Activated CD4-positive, alpha-beta T cell treated with anti-CD3 and anti-CD28 coated beads for 36 hours (primary cell): ENCODE data around the gene DGCR8. TPM values are rescaled to one million over a fixed set of nuclear protein-coding genes. Genes with fewer than 3 reads are reported as not detected.
"Not testable (repeated sequence)": the region's sequence is repeated elsewhere in the genome, so short reads cannot be mapped to it uniquely, and the experiment has no call there.

Experiments used
- ATAC-seq: fragments of 200-7000 bp; cut with Tn5 transposase; one replicate; pipeline ENCODE4 v1.10.0; 2021; ENCODE audit warnings: mild to moderate bottlenecking, moderate library complexity
- CTCF ChIA-PET: fragments of 350-600 bp; sonication (Branson Sonifier 250); formaldehyde crosslinking; loops from one replicate; lab custom pipeline; 2021; ENCODE audit warnings: antibody characterized with exemption; lab: Charles Lee
- POLR2A ChIA-PET: fragments of 350-600 bp; sonication (Branson Sonifier 250); formaldehyde crosslinking; loops from one replicate; lab custom pipeline; 2021; ENCODE audit warnings: antibody characterized with exemption, inconsistent platforms; lab: Charles Lee
- DNase-seq: peaks from one replicate; pipeline ENCODE4 v3.0.0-alpha.2; 2020
- H3K27ac Mint-ChIP-seq: one replicate; pipeline ENCODE4 v1.8.0; 2021; ENCODE audit warnings: mixed read lengths
- H3K27me3 Mint-ChIP-seq: one replicate; pipeline ENCODE4 v1.8.0; 2021; ENCODE audit warnings: mixed read lengths
- H3K36me3 Mint-ChIP-seq: one replicate; pipeline ENCODE4 v1.8.0; 2021; ENCODE audit warnings: low read depth, mixed read lengths
- H3K4me1 Mint-ChIP-seq: one replicate; pipeline ENCODE4 v1.8.0; 2021; ENCODE audit warnings: mixed read lengths
- H3K4me3 Mint-ChIP-seq: one replicate; pipeline ENCODE4 v1.8.0; 2021; ENCODE audit warnings: mild to moderate bottlenecking, moderate library complexity, mixed read lengths
- H3K9me3 Mint-ChIP-seq: one replicate; pipeline ENCODE4 v1.8.0; 2021; ENCODE audit warnings: low read depth, mixed read lengths
- intact Hi-C, 2 experiments: fragments of 100-400 bp; cut with DNase I in 1 of 2; cut with micrococcal nuclease in 1 of 2; formaldehyde crosslinking; loops; one replicate each; pipeline versions ENCODE4 v1.14.2 to v1.15.1; 2022 to 2024; cut with DNase I, micrococcal nuclease
- total RNA-seq, 2 experiments: library from RNA; stranded (reverse); gene quantifications; one replicate each; pipeline ENCODE4 v1.2.3, GENCODE V29; 2021

The DGCR8 gene
- total RNA-seq, 2 experiments from 2014 or later = 31.8 to 32.3 TPM

GRCh38 chr22:20062766-20063083, 17.3 kb upstream of the DGCR8 start:
- Mint-ChIP-seq H3K4me1 (no peaks in the 10 kb centered on the region), H3K27me3 (no peaks in the 10 kb centered on the region), H3K36me3 (peaks cover 4% of the 10 kb centered on the region), H3K4me3 (no peak overlapping the region), H3K27ac (no peak overlapping the region), H3K9me3 (no peaks in the 10 kb centered on the region)
- DNase-seq = no peak
- ChIA-PET CTCF (no interaction called here), POLR2A (no interaction called here)
- intact Hi-C loops = no loop called here
- ATAC-seq = no peak

DNA sequence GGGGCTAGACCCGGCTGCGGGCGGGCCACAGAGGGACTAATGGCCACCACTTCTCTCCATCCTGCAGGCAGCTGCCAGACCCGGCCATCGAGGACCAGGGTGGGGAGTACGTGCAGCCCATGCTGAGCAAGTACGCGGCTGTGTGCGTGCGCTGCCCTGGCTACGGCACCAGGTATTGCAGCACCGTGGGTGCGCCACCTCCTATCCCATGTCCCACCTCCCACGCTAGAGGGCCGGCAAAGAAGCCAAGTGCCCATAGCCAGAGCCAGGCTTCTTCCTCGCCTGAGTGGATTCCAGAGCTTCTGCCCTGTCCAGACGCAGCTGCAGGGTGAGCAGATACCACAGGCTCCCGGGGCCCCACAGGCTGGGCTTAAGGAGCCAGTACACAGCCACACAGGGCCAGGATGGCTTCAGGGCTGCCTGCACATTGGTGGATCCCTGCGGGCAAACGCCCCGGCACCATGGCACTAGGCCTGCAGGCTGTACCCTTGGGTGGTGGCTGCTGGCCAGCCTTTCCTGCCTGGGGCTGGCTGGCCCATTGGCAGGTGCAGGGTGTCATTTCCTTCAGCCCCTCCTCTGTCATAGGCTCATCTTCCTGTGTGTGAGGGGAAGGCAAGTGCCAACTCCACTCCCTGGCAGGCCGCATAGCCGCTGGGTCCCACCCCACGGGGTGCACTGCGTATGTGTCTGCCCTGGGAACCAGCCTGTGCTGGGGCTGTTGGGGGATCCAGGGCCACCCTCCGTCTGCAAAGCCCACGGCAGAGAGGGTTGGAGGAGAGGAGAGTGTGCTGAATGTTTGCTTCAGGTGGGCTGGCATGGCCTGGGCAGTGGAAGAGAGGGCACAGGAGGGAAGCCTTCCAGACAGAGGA, 16.5 kb upstream of the DGCR8 start:
- Mint-ChIP-seq H3K4me3 (no peak overlapping the region), H3K27ac (no peak overlapping the region), H3K27me3 (no peaks in the 10 kb centered on the region), H3K4me1 (no peaks in the 10 kb centered on the region), H3K9me3 (no peaks in the 10 kb centered on the region), H3K36me3 (no peaks in the 10 kb centered on the region)
- ATAC-seq (no peak), DNase-seq (no peak)
- POLR2A ChIA-PET = no interaction called here
- CTCF ChIA-PET = no interaction called here
- intact Hi-C loops = no loop called here

- intact Hi-C loops = no loop called here
- no peak for DNase-seq
- H3K27ac Mint-ChIP-seq = no peak overlapping the region
- POLR2A ChIA-PET = no interaction called here
- CTCF ChIA-PET = interaction anchor here (0.7 kb wide), 1 partner anchor 42 kb away, joined by 3 read pairs; no protein-coding TSS in a partner anchor
- H3K4me1 Mint-ChIP-seq = no peaks in the 10 kb centered on the region
- no peak for ATAC-seq
- H3K36me3 Mint-ChIP-seq = no peaks in the 10 kb centered on the region
- no peaks in the 10 kb centered on the region for H3K27me3 Mint-ChIP-seq
- H3K9me3 Mint-ChIP-seq = no peaks in the 10 kb centered on the region
- no peak overlapping the region for H3K4me3 Mint-ChIP-seq
These were observed 15.9 kb upstream of the DGCR8 start for GRCh38 chr22:20064140-20064480.

GRCh38 chr22:20064545-20065262, 15.3 kb upstream of the DGCR8 start:
- H3K36me3 Mint-ChIP-seq = no peaks in the 10 kb centered on the region
- CTCF ChIA-PET = interaction anchor here (0.7 kb wide), 1 partner anchor 43 kb away, joined by 3 read pairs; no protein-coding TSS in a partner anchor
- intact Hi-C loops = no loop called here
- DNase-seq (no peak), ATAC-seq (no peak)
- POLR2A ChIA-PET = no interaction called here
- H3K4me3 Mint-ChIP-seq = no peak overlapping the region
- no peak overlapping the region for H3K27ac Mint-ChIP-seq
- no peaks in the 10 kb centered on the region for H3K4me1 Mint-ChIP-seq
- H3K27me3 Mint-ChIP-seq = no peaks in the 10 kb centered on the region
- H3K9me3 Mint-ChIP-seq = no peaks in the 10 kb centered on the region

DNA sequence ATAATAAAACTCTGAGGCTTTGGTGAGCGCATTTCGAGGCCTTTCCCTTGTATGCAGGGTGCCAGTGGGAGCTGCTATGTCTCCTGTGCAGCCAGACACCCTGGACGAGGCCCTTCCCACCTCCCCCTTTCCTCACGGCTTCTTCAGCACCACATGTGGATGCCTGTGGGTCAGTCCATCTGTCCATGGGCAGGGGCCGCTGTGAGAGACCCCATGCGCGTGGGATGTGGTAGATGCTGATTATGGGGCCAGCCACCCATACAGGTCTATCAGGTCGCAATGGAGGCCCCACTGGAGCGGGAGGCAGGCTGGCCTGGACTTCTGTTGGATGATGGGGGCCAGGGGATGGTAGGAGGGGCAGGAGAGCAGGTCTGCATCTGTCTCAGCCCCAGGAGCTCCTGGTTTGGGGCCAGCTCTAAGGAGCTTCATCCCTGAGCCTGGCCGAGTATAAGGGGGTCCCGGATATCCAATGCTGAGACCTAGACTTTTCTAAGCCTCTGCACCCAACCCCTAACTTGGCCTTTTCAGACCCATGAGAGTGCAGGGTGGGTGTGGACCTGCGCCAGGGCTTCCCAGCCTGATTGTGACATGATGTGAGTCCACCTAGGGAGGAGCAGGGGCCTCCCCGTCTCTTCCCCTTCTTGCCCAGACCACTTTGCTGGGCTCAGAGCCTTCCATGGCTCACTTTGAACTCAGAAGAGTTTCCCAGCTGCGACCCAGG, 14.0 kb upstream of the DGCR8 start:
- ATAC-seq = no peak
- intact Hi-C loops = no loop called here
- no peak overlapping the region for H3K4me3 Mint-ChIP-seq
- no peaks in the 10 kb centered on the region for H3K9me3 Mint-ChIP-seq
- no peaks in the 10 kb centered on the region for H3K36me3 Mint-ChIP-seq
- no peak overlapping the region for H3K27ac Mint-ChIP-seq
- POLR2A ChIA-PET = no interaction called here
- CTCF ChIA-PET = interaction anchor here (0.6 kb wide), 1 partner anchor 100 kb away, joined by 3 read pairs; no protein-coding TSS in a partner anchor
- DNase-seq = no peak
- H3K27me3 Mint-ChIP-seq = no peaks in the 10 kb centered on the region
- no peaks in the 10 kb centered on the region for H3K4me1 Mint-ChIP-seq

- Mint-ChIP-seq H3K36me3 (no peaks in the 10 kb centered on the region), H3K4me3 (no peak overlapping the region), H3K9me3 (no peaks in the 10 kb centered on the region), H3K4me1 (no peaks in the 10 kb centered on the region), H3K27ac (no peak overlapping the region), H3K27me3 (no peaks in the 10 kb centered on the region)
- no peak for DNase-seq
- intact Hi-C loops = no loop called here
- no peak for ATAC-seq
- ChIA-PET CTCF (interaction anchor here (1.0 kb wide), 1 partner anchor 52 kb away, joined by 3 read pairs; no protein-coding TSS in a partner anchor), POLR2A (no interaction called here)
These were observed 13.2 kb upstream of the DGCR8 start for GRCh38 chr22:20066617-20067383.

DNA sequence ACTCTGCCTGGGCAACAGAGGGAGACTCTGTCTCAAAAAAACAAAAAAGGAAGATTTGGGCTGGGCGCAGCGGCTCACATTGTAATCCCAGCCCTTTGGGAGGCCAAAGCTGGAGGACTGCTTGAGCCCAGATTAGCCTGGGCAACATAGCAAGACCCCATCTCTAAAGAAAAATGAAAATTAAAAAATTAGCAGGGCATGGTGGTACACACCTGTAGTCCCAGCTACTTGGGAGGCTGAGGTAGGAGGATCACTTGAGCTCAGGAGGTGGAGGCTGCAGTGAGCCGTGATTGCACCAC, 12.7 kb upstream of the DGCR8 start:
- intact Hi-C loops, H3K36me3 Mint-ChIP-seq, H3K9me3 Mint-ChIP-seq, H3K4me1 Mint-ChIP-seq, DNase-seq, H3K4me3 Mint-ChIP-seq, ATAC-seq, POLR2A ChIA-PET, H3K27me3 Mint-ChIP-seq, H3K27ac Mint-ChIP-seq: not testable (repeated sequence)
- CTCF ChIA-PET = interaction anchor here (0.7 to 1.0 kb wide), 2 partner anchors 44 to 53 kb away, joined by 3 to 4 read pairs; no protein-coding TSS in a partner anchor

- Mint-ChIP-seq H3K4me3 (no peak overlapping the region), H3K36me3 (no peaks in the 10 kb centered on the region), H3K27ac (no peak overlapping the region), H3K27me3 (no peaks in the 10 kb centered on the region), H3K9me3 (no peaks in the 10 kb centered on the region), H3K4me1 (no peaks in the 10 kb centered on the region)
- POLR2A ChIA-PET = no interaction called here
- CTCF ChIA-PET = interaction anchor here (0.7 to 1.0 kb wide), 2 partner anchors 25 to 155 kb away, joined by 3 read pairs; no protein-coding TSS in a partner anchor
- no peak for ATAC-seq
- intact Hi-C loops = no loop called here
- no peak for DNase-seq
These were observed 11.4 kb upstream of the DGCR8 start for GRCh38 chr22:20068640-20069039.

DNA sequence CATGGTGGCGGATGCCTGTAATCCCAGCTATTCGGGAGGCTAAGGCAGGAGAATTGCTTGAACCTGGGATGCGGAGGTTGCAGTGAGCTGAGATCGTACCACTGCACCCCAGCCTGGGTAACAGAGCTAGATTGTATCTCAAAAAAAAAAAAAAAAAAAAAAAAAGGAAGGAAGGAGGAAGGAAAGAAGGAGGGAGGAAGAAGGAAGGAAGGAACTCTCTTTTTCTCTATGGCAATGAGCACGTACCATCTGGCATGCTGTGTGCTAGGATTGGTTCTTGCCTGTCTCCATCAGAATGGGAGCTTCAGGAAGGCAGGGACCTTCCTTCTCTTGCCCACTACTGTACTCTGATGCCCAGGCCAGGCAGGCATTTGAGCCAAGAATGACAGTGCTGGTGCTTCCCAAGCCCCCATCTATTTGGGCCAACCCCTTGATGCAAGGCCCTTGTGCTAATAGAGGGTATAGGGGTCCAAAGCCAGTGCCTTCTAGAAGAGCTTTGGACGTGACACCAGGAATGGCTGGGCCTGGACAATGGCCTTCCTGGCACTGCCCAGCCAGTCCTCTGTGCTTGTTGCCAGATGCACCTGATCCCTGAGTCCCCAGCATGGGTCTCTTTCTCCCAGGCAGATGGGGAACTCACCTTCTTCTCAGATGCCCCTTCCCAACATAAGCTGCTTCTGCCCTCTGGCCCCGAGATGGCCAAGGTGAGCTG, 10.6 kb upstream of the DGCR8 start:
- ATAC-seq = no peak
- CTCF ChIA-PET = interaction anchor here (0.7 to 1.0 kb wide), 3 partner anchors 14 to 156 kb away, joined by 3 read pairs; no protein-coding TSS in a partner anchor
- no peak for DNase-seq
- POLR2A ChIA-PET = no interaction called here
- Mint-ChIP-seq H3K27me3 (no peaks in the 10 kb centered on the region), H3K36me3 (no peaks in the 10 kb centered on the region), H3K9me3 (no peaks in the 10 kb centered on the region), H3K27ac (no peak overlapping the region), H3K4me1 (no peaks in the 10 kb centered on the region), H3K4me3 (no peak overlapping the region)
- intact Hi-C loops = no loop called here

DNA sequence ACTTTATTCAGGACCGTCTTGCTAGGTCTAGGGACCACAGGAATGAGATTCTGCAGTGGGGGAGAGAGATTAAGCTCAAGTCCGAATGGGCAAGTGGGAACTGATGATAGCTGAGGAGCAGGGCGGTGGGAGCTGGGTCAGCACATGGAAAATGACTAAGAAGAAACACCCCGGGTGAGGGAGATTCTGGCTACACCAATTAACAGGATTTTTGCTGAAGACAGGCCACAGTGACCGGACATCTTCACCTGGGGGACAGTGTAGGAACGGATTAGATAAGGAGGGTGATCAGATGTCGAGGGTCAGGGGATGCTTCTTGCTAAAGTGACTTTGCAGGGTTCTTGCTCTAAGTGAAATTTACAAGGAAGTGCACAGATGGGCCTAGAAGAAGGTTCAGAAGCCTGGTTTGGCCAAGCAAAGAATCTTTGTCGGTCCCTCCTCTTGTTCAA, 8.5 kb upstream of the DGCR8 start:
- CTCF ChIA-PET = no interaction called here
- POLR2A ChIA-PET = no interaction called here
- H3K9me3 Mint-ChIP-seq = no peaks in the 10 kb centered on the region
- no peak for DNase-seq
- H3K4me3 Mint-ChIP-seq = no peak overlapping the region
- intact Hi-C loops = no loop called here
- H3K36me3 Mint-ChIP-seq = no peaks in the 10 kb centered on the region
- no peaks in the 10 kb centered on the region for H3K27me3 Mint-ChIP-seq
- no peak for ATAC-seq
- H3K27ac Mint-ChIP-seq = no peak overlapping the region
- no peaks in the 10 kb centered on the region for H3K4me1 Mint-ChIP-seq
